CD4-positive, alpha-beta T cell treated with Interleukin-1 beta for 1 hour (primary cell): ENCODE data around the gene GSTT2.
A peak's percentile ranks its signal among the peaks of the same experiment; 100 is the strongest.
"Not testable (repeated sequence)": the region's sequence is repeated elsewhere in the genome, so short reads cannot be mapped to it uniquely, and the experiment has no call there.

ENCODE experiments used
- DNase-seq, 2 donors: peaks; one replicate each; pipeline ENCODE4 v3.0.0-alpha.2; 2020 to 2022

Gene GSTT2

DNA sequence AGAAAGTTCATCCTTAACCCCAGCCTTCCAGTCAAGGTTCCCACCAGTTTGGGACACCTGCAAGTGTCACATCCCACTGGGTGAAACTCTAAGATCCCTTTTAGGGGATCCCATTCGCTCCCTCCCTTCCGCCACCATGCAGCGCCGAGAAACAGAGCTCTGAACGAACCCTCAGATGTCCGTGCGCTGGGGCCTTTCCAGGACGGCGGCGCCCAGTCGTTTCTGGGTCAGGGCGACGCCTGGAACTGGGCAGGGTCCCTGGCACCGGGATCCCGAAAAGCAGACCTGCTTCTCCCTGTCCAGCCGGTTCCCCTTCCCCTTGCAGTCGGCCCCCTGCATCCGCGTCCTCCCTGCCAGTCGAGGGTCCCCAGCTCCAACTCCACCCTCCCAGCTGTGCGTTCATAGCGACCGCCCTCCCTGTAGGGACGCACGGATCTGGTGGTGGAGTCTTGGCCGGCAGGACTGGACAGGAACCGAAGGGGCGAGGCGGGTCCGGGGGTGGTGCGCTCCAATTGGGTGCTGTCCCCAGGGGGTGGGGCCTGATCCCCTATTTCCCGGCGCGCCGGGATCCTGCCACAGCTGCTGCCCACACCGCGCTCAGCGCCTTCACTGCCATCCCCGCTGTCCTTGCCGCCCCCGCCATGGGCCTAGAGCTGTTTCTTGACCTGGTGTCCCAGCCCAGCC lies at the start of gene GSTT2:
Gene GSTT2 (plus strand): TSS at position 578 of the 684 bp plus-strand sequence.
- DNase-seq, result not testable (repeated sequence)

DNA sequence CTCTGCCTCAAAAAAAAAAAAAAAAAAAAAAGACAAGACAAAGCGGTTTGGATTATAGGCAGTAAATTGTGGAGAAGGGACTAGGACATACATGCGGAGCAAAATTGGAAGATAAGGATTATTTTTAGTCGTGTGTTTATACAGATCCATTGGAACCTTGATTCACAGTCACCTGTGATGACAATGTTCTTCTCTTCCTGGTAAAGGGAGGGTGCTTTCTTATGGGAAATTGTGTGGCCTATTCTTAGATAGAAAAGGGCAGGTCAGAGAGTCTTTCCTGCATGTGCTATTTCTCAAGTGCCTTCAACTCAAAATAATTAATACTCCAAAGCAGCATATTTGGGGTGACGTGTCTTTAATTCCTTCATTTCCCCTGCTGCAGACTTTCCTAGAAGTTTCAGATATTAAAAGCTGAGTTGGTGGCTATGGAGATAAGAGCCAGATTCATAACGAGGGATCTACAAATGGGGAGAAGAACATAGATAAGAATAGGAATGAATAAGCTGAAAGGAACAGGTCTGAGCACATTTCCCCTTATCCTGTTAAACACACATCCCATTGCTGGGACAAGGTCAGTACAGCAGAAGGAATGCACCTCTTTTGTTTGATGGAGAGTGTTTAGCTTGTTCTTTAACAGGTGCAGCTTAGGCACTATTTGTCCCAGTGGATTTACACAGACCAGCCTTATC lies 41.5 kb upstream of the GSTT2 start:
- DNase-seq, result no peak

DNA sequence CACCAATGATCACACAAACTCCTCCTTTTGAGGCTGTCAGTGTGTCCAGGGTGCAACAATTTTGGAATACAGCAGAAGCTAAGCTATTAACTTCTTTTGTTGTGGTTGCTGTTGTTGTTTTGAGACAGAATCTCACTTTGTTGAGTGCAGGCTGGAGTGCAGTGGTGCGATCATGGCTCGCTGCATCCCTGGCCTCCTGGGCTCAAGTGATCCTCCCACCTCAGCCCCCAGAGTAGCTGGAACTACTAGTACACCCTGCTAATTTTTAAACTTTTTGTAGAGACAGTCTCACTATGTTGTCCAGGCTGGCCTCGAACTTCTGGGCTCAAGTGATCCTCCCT lies 40.9 kb upstream of the GSTT2 start:
- DNase-seq, result no peak

DNA sequence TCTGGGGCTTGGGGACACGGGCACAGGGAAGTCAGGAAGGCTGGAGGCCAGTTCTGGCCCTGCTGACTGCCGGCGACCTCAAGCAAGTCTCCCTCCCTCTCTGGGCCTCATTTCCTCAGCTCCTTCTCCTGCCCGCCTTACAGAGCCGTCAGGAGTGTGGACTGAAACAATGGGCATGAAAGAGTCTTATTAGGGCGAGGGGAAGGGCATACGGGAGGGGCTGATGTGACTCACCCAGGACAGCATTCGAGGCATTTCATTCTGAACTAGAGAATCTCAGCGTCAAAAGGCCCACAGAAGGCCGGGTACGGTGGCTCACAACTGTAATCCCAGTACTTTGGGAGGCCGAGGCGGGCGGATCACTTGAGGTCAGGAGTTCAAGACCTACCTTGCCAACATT lies 39.8 kb upstream of the GSTT2 start:
- not testable (repeated sequence) for DNase-seq

DNA sequence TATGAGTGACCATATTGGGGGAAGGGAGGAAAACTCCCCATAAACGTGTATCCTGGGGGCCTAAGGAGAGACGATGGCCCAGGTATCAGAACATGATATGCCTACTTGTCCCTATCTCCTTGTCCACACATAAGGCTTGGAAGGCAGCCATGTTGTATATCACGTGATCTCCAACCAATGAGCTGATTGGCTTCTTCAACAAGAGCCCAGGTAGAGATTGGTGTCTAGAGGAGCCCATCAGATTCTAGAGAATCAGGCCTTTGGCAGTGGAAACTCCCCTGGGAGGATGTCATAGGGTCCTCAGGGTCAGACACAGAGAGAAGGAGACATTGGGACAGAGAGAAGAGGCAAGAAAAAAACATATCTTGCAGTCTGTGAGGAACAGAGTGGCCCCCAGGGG lies 32.5 kb upstream of the GSTT2 start:
- DNase-seq, result not testable (repeated sequence)

DNA sequence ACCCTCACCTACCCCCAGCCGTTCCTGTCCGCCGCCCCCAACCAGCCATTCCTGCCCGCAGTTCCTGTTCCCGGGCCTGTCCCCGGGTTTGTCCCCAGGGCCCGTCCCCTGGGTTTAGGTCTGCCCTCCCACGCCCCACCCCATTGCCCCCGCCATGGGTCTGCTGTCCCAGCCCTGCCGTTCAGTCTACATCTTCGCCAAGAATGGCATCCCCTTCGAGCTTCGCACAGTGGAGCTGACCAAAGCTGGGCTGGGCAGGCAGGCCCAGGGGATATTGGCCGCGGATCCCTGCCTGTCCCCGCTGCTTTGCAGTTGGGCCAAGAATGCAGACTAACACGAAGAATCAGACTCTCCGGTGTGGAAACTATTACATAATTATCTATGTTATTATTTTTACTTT lies 30.2 kb upstream of the GSTT2 start:
- DNase-seq, result not testable (repeated sequence)

DNA sequence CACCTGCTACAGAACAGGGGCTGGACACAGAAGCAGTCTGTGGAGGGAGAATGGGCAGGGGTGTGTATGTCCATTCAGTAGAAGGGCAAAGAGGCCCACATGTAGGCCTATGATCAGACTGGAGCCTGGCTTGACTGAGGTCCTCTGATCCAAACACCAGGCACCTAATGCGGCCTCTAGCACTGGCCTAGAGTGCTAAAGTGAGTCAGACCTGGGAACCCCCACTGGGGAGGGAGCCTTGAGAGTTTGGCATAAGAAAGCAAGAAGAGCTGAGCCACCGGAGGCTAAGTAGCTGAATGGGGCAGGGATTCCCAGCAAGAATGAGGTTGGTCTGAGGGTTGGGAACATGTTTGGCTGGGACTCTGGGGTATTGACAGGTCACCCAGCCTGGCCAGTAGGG lies 28.6 kb upstream of the GSTT2 start:
- not testable (repeated sequence) for DNase-seq

DNA sequence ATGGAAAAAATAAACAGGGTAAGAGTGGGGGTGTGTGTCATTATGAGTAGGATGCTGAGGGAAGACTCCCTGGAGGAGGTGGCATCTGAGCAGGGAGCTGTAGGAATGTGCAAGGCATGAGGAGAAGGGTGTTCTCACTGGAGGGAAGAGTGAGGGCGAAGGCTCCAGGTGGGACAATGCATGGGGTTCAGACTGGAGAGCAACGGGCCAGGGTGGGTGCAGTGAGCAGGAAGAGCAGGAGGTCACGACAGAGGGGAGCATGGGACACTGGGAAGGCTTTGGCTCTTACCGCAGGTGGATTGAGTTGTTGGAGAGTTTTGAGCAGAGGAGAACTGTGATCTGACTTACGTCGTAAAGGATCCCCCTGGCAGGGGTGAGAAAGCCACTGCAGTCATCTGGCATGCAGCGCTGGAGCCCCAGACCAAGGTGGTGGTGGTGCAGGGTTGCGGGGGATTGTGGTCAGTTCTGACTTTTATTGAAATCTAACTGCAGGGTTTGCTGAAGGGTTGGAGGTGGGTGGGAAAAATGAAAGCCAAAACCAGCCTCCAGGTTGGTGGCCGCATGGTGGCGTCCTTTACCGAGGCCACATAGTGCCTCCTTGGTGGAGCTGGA lies 27.0 kb upstream of the GSTT2 start:
- not testable (repeated sequence) for DNase-seq

DNA sequence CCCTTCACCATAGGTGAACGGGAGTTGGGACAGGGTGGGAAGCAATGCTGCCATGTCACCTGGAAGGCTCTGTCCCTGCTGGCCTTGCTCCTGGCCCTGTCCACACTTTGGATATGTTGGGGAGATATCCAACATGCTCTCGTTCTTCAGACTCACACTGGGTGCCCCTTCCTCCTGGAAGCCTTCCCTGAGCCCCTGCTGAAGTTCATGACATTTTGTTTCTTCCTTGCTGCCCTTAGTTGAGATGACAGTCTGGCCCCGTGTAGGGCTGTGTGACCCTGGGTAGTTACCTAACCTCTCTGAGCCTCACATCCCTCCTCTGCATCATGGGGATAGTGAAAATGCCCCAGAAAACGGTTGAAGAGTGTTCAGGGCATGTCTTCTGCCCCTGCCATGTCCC lies 26.4 kb upstream of the GSTT2 start:
- not testable (repeated sequence) for DNase-seq

DNA sequence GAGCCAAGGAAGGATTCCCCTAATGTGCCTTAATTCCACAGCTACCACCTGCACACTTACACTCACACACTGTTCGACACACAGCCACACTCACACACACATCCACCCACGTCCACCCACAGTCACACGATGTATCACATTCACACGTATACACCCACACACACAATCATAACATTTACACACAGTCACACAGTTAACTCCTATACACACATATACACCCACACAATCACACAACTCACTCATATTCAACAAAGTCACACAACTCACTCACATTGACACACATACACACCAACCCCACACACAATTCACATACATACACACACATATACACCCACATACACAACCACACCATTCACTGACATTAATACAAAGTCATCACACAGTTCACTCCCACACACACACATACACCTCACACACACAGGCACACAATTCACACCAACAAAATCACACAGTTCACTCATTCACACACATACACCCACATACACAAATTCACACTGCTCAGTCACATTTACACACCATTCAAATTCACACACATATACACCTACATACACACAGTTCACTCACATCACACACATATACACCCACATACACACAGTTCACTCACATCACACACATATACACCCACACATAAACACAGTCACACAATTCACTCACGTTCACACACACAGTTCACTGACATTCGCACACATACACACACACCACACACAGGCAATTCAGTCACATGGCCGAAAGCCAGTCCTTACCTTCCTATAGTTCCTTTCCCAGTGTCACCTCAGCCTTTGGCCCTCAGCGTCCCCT lies 25.5 kb upstream of the GSTT2 start:
- not testable (repeated sequence) for DNase-seq

DNA sequence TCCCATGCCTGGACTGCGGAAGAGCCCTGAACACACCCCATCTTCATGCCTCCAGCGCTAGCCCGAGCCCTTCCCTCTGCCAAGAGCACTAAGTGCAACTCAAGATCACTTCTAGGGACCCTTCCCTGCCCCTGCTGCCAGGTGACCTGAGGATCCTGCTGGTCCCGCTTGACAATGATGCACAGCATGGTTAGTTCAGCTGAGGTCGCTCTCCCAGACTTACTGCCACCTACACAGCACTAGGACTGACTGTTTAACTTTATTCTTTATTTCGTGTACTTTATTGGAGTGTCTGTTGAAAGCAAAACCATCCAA lies 25.0 kb upstream of the GSTT2 start:
- not testable (repeated sequence) for DNase-seq

DNA sequence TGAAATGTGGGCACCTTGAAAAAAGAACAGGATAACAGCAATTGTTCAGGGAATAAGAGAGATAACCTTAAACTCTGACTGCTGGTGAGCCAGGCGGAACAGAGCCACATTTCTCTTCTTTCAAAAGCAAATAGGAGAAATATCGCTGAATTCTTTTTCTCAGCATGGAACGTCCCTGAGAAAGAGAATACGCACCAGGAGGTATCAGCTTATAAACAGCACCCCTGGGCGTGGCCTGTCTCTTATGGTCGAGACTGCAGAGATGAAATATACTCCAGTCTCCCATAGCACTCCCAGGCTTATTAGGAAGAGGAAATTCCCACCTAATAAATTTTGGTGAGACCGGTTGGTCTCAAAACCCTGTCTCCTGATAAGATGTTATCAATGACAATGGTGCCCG lies 24.0 kb upstream of the GSTT2 start:
- DNase-seq, result not testable (repeated sequence)

DNA sequence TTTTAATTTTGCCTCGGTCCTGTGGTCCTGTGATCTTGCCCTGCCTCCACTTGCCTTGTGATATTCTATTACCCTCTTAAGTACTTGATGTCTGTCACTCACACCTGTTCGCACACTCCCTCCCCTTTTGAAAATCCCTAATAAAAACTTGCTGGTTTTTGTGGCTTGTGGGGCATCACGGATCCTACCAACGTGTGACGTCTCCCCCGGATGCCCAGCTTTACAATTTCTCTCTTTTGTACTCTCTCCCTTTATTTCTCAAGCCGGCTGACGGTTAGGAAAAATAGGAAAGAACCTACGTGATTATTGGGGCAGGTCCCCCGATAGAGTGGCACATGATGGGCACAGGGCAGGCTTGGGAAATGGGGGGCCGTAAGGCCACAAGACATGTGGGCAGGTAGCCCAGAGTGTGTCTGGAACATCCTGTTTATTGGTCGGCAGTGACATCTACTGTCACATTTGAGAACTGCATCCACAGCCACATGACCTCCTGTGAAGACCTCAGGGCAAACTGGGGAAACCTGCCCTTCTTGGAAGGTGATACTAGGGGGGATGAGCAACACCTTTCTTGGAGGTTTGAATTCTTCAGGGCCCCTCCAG lies 23.5 kb upstream of the GSTT2 start:
- peak; percentile 76 to 85 for DNase-seq

DNA sequence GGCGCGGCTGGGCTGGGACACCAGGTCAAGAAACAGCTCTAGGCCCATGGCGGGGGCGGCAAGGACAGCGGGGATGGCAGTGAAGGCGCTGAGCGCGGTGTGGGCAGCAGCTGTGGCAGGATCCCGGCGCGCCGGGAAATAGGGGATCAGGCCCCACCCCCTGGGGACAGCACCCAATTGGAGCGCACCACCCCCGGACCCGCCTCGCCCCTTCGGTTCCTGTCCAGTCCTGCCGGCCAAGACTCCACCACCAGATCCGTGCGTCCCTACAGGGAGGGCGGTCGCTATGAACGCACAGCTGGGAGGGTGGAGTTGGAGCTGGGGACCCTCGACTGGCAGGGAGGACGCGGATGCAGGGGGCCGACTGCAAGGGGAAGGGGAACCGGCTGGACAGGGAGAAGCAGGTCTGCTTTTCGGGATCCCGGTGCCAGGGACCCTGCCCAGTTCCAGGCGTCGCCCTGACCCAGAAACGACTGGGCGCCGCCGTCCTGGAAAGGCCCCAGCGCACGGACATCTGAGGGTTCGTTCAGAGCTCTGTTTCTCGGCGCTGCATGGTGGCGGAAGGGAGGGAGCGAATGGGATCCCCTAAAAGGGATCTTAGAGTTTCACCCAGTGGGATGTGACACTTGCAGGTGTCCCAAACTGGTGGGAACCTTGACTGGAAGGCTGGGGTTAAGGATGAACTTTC lies 18.7 kb upstream of the GSTT2 start, which contains the start of gene GSTT2B:
Gene GSTT2B (minus strand): TSS at position 112 of the 688 bp plus-strand sequence. CDS start 64 bp downstream, at position 48.
- not testable (repeated sequence) for DNase-seq

DNA sequence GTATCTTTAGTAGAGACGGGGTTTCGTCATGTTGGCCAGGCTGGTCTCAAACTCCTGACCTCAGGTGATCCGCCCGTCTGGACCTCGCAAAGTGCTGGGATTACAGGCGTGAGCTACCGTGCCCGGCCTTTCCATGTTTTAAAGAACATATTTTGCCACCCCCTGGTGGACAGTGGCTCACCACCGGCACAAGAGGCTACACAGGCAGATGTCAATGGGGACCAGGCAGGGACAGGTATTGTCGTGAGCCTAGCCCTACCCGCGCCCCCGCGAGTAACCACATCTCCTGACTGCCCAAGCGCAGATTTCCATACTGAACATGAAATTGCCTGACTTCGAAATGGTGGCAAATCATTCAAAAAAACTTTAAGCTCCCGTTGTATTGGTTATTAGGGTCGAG lies 13.8 kb upstream of the GSTT2 start:
- not testable (repeated sequence) for DNase-seq

DNA sequence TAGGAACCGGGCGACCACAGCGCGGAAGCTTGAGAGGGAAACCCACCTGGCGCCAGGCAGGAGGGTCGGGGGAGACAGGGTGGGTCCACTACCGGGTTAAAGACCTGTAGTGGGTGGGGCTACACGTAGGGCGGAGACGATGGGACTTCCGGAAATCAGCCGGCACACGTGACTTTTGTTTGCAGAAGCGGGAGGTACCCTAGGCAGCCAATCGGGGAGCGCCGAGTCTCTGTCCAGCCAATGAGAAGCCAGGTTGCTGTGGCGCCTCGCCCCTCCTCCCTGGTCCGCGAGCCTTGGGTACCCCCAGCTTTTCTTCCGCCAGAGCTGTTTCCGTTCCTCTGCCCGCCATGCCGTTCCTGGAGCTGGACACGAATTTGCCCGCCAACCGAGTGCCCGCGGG lies 13.4 kb upstream of the GSTT2 start, which contains the start of gene DDTL:
Gene DDTL (plus strand): TSS at position 321 of the 400 bp plus-strand sequence. CDS start 27 bp downstream, at position 348.
- not testable (repeated sequence) for DNase-seq

DNA sequence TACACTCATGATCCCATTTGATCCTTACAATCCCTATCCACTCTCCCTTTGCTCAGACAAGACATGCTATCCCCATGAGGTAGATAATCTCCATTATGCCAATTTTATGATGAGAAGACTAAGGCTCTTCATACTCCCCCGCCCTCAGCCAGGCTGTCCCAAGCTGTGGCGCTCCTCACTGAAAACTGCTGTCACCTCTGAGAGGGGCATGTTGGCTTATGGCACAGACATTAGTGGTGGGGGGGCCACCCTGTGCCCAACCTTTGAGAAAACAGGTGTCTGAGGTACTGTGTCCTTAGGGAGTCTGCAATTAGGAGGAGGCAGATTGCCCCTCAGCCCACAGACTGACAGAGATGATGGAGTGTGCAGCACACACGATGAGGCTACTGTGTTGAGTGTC lies 10.9 kb upstream of the GSTT2 start:
- DNase-seq, result no peak

DNA sequence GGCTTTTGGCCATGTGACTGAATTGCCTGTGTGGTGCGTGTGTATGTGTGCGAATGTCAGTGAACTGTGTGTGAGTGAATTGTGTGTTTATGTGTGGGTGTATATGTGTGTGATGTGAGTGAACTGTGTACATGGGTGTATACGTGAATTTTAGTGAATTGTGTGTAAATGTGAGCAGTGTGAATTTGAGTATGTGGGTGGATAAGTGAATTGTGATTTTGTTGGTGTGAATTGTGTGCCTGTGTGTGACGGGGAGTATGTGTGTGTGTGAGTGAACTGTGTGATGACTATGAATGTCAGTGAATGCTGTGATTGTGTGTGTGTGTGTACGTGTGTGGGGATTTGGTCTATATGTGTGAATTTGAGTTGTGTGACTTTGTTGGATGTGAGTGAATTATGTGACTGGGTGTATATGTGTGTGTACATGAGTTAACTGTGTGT lies 9.7 kb upstream of the GSTT2 start:
- no peak for DNase-seq

DNA sequence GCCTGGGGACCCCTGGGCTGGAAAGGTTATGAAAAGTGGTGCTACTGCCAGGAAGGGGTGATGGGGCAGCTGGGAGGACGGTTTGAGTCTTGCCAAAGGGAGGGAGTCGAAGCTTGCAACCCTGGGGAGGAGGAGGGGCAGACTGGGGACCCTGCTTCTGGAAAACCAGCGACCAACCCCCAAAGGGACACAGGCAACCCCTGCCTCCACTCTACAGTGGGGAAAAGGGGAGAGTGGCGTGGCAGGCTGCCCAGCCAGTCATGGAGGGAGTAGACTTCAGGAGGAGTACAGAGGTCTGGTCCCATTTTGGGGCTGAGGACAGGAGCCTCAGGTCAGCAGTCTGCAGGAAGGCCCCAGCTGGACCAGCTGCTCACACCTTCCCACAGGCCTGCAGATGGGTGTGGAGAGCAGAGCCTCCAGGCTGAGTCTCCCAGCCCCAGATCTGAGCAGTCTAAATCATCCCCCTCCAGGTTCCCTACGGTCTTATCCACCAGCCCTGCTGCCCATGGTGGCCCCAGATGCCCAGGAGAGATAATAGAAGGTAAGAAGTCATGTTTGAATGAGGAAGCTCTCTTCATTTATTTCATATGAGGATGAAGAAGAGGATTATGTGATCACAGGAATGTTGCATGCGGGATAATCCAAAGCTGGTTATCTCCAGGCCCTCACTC lies 9.0 kb upstream of the GSTT2 start:
- no peak for DNase-seq

DNA sequence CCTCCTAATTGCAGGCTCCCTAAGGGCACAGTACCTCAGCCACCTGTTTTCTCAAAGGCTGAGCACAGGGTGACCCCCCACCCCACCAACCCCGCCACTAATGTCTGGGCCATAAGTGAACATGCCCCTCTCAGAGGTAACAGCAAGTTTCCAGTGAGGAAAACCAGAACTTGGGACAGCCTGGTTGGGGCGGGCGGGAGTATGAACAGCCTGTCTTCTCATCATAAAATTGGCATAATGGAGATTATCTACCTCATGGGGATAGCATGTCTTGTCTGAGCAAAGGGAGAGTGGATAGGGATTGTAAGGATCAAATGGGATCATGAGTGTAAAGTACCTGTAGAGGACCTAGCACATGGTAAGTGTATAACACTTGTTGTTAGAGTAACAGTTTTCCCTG lies 8.0 kb upstream of the GSTT2 start:
- not testable (repeated sequence) for DNase-seq

DNA sequence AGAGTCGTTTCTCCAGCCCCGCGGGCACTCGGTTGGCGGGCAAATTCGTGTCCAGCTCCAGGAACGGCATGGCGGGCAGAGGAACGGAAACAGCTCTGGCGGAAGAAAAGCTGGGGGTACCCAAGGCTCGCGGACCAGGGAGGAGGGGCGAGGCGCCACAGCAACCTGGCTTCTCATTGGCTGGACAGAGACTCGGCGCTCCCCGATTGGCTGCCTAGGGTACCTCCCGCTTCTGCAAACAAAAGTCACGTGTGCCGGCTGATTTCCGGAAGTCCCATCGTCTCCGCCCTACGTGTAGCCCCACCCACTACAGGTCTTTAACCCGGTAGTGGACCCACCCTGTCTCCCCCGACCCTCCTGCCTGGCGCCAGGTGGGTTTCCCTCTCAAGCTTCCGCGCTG lies 5.6 kb upstream of the GSTT2 start, which contains the start of gene DDT:
Gene DDT (minus strand): TSS at position 97 of the 400 bp plus-strand sequence. CDS start 27 bp downstream, at position 70.
- DNase-seq, result not testable (repeated sequence)
